HepG2 (cell line): ENCODE measurements around the gene SLC4A2. TPM values are rescaled to one million over a fixed set of nuclear protein-coding genes. Genes with fewer than 3 reads are reported as not detected.

Source experiments
- CBX2 ChIP-seq, 2 experiments: fragments of 200-600 bp in 1 of 2; sonication (generic); formaldehyde crosslinking in 1 of 2; IDR thresholded peaks; 2 replicates each; pipeline versions ENCODE4 v1.7.0 to v1.8.1; 2018 to 2022; ENCODE audit warnings: low read depth in 2 of 2, low read length in 1 of 2, mild to moderate bottlenecking in 1 of 2, missing genetic modification reagents in 1 of 2
- FOXP1 ChIP-seq, 2 experiments: fragments of 450-650 bp in 1 of 2; IDR thresholded peaks; 2 replicates each; pipeline ENCODE4 v1.6.1; 2017 to 2018; ENCODE audit warnings: antibody characterized with exemption in 1 of 2
- HNRNPLL ChIP-seq: fragments of 200-400 bp; formaldehyde crosslinking; IDR thresholded peaks from 2 replicates; pipeline ENCODE4 v1.6.1; 2017; ENCODE audit warnings: mild to moderate bottlenecking, low read depth, low read length; ENCODE audit not compliant: poor library complexity, severe bottlenecking
- KDM5B ChIP-seq: sonication (generic); formaldehyde crosslinking; IDR thresholded peaks from 2 replicates; pipeline ENCODE4 v1.4.0; 2020; ENCODE audit warnings: missing genetic modification reagents, mild to moderate bottlenecking, borderline replicate concordance
- NCOA5 ChIP-seq: sonication (generic); formaldehyde crosslinking; IDR thresholded peaks from 2 replicates; pipeline ENCODE4 v1.4.0; 2020; ENCODE audit warnings: missing genetic modification reagents
- NR2C2 ChIP-seq: sonication (generic); formaldehyde crosslinking; IDR thresholded peaks from 2 replicates; pipeline ENCODE4 v1.4.0; 2020; ENCODE audit warnings: missing genetic modification reagents, mild to moderate bottlenecking, moderate library complexity, borderline replicate concordance
- TBX3 ChIP-seq: fragments of 450-650 bp; IDR thresholded peaks from 2 replicates; pipeline ENCODE4 v1.6.1; 2017; ENCODE audit warnings: antibody characterized with exemption, mild to moderate bottlenecking, inconsistent platforms, borderline replicate concordance
- TCF7L2 ChIP-seq: IDR thresholded peaks from 2 replicates; pipeline ENCODE4 v1.6.1; 2011; ENCODE audit warnings: mild to moderate bottlenecking, low read depth, low read length, moderate library complexity
- THRA ChIP-seq: sonication (generic); formaldehyde crosslinking; IDR thresholded peaks from 2 replicates; pipeline ENCODE4 v1.4.0; 2020; ENCODE audit warnings: missing genetic modification reagents, borderline replicate concordance
- ZFP36L1 ChIP-seq: sonication (generic); formaldehyde crosslinking; IDR thresholded peaks from 2 replicates; pipeline ENCODE4 v1.8.0; 2022; ENCODE audit warnings: mild to moderate bottlenecking, missing genetic modification reagents, moderate library complexity
- ZNF12 ChIP-seq: sonication (generic); formaldehyde crosslinking; IDR thresholded peaks from 2 replicates; pipeline ENCODE4 v1.5.0; 2020; ENCODE audit warnings: missing genetic modification reagents
- ZNF205 ChIP-seq: IDR thresholded peaks from 2 replicates; pipeline ENCODE4 v1.6.1; 2018; ENCODE audit warnings: missing biosample characterization, missing genetic modification reagents
- ZNF292 ChIP-seq: sonication (generic); formaldehyde crosslinking; IDR thresholded peaks from 2 replicates; pipeline ENCODE4 v1.8.1; 2022; ENCODE audit warnings: mild to moderate bottlenecking, low read depth, missing genetic modification reagents, borderline replicate concordance
- ZNF329 ChIP-seq: sonication (generic); formaldehyde crosslinking; IDR thresholded peaks from 2 replicates; pipeline ENCODE4 v1.9.0; 2021; ENCODE audit warnings: low read depth, mild to moderate bottlenecking, missing genetic modification reagents
- ZNF431 ChIP-seq: sonication (generic); formaldehyde crosslinking; IDR thresholded peaks from 2 replicates; pipeline ENCODE4 v1.9.0; 2022; ENCODE audit warnings: missing genetic modification reagents, low read depth, mild to moderate bottlenecking, borderline replicate concordance
- ZNF557 ChIP-seq: sonication (generic); formaldehyde crosslinking; IDR thresholded peaks from 2 replicates; pipeline ENCODE4 v1.4.0; 2020; ENCODE audit warnings: missing genetic modification reagents
- ZNF564 ChIP-seq: sonication (generic); formaldehyde crosslinking; IDR thresholded peaks from 2 replicates; pipeline ENCODE4 v1.8.1; 2023; ENCODE audit warnings: mild to moderate bottlenecking, missing genetic modification reagents
- ZNF619 ChIP-seq: sonication (generic); formaldehyde crosslinking; IDR thresholded peaks from 2 replicates; pipeline ENCODE4 v1.4.0; 2020; ENCODE audit warnings: mild to moderate bottlenecking, missing genetic modification reagents
- ZNF766 ChIP-seq: sonication (generic); formaldehyde crosslinking; IDR thresholded peaks from 2 replicates; pipeline ENCODE4 v1.5.0; 2020; ENCODE audit warnings: missing genetic modification reagents, borderline replicate concordance
- ZXDC ChIP-seq: sonication (generic); formaldehyde crosslinking; IDR thresholded peaks from 2 replicates; pipeline ENCODE4 v1.5.0; 2020; ENCODE audit warnings: mild to moderate bottlenecking, missing genetic modification reagents
- polyA plus RNA-seq, 8 experiments: library from polyadenylated mRNA; depleted of rRNA in 3 of 8; stranded (reverse) in 7 of 8; unstranded in 1 of 8; fragments of >200 nt; fragmentation: Illumina TruSeq in 4 of 8; extraction: Trizol in 4 of 8; gene quantifications; 2 replicates each; pipeline versions ENCODE4 v1.2.1 to v1.2.3, GENCODE V29; 2011 to 2016; ENCODE audit warnings: low read depth in 4 of 8, missing spikeins in 1 of 8, mixed read lengths in 1 of 8; ENCODE audit not compliant: insufficient read depth in 1 of 8
- total RNA-seq, 5 experiments: library from RNA; depleted of rRNA; stranded (reverse); fragments of >200 nt; fragmentation: Illumina TruSeq; extraction: Trizol; gene quantifications; 2 replicates each; pipeline ENCODE4 v1.2.3, GENCODE V29; 2016; ENCODE audit warnings: low read depth in 1 of 5
- TF ChIP-seq, protein P1 (sequence below): sonication (generic); formaldehyde crosslinking; IDR thresholded peaks from 2 replicates; pipeline ENCODE4 v1.4.0; 2020; ENCODE audit warnings: low read depth, mild to moderate bottlenecking, missing genetic modification reagents
- TF ChIP-seq, protein P2 (sequence below): sonication (generic); formaldehyde crosslinking; IDR thresholded peaks from 2 replicates; pipeline ENCODE4 v1.4.0; 2020; ENCODE audit warnings: low read depth, mild to moderate bottlenecking, missing genetic modification reagents
- TF ChIP-seq, protein P3 (sequence below): sonication (generic); formaldehyde crosslinking; IDR thresholded peaks from 2 replicates; pipeline ENCODE4 v1.4.0; 2020; ENCODE audit warnings: missing genetic modification reagents; ENCODE audit errors: not compliant biosample characterization

Gene SLC4A2
- total and polyA plus RNA-seq, 2 of the 13 experiments (the other 11 are each of a cell fraction or from before 2014, with no cell fraction given) = 51.9 to 73.4 TPM

- TF ChIP-seq ZNF557 (CRISPR knock-in tag) = no peak
- no peak for TF ChIP-seq ZNF564 (CRISPR knock-in tag)
- TF ChIP-seq, protein P1, sequence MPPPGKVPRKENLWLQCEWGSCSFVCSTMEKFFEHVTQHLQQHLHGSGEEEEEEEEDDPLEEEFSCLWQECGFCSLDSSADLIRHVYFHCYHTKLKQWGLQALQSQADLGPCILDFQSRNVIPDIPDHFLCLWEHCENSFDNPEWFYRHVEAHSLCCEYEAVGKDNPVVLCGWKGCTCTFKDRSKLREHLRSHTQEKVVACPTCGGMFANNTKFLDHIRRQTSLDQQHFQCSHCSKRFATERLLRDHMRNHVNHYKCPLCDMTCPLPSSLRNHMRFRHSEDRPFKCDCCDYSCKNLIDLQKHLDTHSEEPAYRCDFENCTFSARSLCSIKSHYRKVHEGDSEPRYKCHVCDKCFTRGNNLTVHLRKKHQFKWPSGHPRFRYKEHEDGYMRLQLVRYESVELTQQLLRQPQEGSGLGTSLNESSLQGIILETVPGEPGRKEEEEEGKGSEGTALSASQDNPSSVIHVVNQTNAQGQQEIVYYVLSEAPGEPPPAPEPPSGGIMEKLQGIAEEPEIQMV (CRISPR knock-in tag) = no peak
- no peak for TF ChIP-seq TBX3
- no peak for TF ChIP-seq ZXDC (CRISPR knock-in tag)
- no peak for TF ChIP-seq NCOA5 (CRISPR knock-in tag)
- no peak for TF ChIP-seq ZNF431
- TF ChIP-seq ZNF205 (CRISPR knock-in tag) = no peak
- no peak for TF ChIP-seq NR2C2 (CRISPR knock-in tag)
- no peak for TF ChIP-seq ZFP36L1
- TF ChIP-seq ZNF292 = no peak
- TF ChIP-seq ZNF766 = no peak
- no peak for TF ChIP-seq CBX2 (IDR thresholded peaks at IDR 0.05; ENCODE audit: low read depth, low read length)
- no peak for TF ChIP-seq CBX2 (CRISPR knock-in tag; IDR thresholded peaks at IDR 0.05; ENCODE audit: low read depth)
- TF ChIP-seq, protein P2, sequence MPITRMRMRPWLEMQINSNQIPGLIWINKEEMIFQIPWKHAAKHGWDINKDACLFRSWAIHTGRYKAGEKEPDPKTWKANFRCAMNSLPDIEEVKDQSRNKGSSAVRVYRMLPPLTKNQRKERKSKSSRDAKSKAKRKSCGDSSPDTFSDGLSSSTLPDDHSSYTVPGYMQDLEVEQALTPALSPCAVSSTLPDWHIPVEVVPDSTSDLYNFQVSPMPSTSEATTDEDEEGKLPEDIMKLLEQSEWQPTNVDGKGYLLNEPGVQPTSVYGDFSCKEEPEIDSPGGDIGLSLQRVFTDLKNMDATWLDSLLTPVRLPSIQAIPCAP = no peak
- TF ChIP-seq, protein P3, sequence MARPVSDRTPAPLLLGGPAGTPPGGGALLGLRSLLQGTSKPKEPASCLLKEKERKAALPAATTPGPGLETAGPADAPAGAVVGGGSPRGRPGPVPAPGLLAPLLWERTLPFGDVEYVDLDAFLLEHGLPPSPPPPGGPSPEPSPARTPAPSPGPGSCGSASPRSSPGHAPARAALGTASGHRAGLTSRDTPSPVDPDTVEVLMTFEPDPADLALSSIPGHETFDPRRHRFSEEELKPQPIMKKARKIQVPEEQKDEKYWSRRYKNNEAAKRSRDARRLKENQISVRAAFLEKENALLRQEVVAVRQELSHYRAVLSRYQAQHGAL (CRISPR knock-in tag) = no peak
- TF ChIP-seq ZNF619 (CRISPR knock-in tag) = no peak
- TF ChIP-seq KDM5B = 0 out of 2 replicates have a peak, but pooled peaks have one; percentile 51
- no peak for TF ChIP-seq FOXP1 (IDR thresholded peaks at IDR 0.05)
- TF ChIP-seq FOXP1 (CRISPR knock-in tag; IDR thresholded peaks at IDR 0.05) = no peak
- TF ChIP-seq THRA (CRISPR knock-in tag) = 0 out of 2 replicates have a peak, but pooled peaks have one; percentile 43
- no peak for TF ChIP-seq ZNF12 (CRISPR knock-in tag)
- no peak for TF ChIP-seq TCF7L2
- no peak for TF ChIP-seq ZNF329 (CRISPR knock-in tag)
- TF ChIP-seq HNRNPLL = peak; percentile 51
These were observed 41.4 kb upstream of the SLC4A2 start (continued) for GRCh38 chr7:151017953-151018420.
